DMS153 (cell line): ENCODE results near the gene ODR4.
"Not testable (repeated sequence)": the region's sequence is repeated elsewhere in the genome, so short reads cannot be mapped to it uniquely, and the experiment has no call there.

Experiments
- DNase-seq: peaks from one replicate; lab custom pipeline; 2025; lab: John Stamatoyannopoulos, UW

The ODR4 gene

GRCh38 chr1:186421446-186421845 is 45.8 kb downstream of the ODR4 start:
- DNase-seq = no peak

GRCh38 chr1:186424539-186424938 is 48.9 kb downstream of the ODR4 start:
- DNase-seq = no peak

GRCh38 chr1:186426118-186426517 is 50.5 kb downstream of the ODR4 start:
- DNase-seq = no peak

GRCh38 chr1:186429017-186429416 is 53.4 kb downstream of the ODR4 start:
- DNase-seq = no peak

GRCh38 chr1:186435336-186435735 is 59.7 kb downstream of the ODR4 start:
- peak; percentile 1 for DNase-seq

GRCh38 chr1:186438567-186438966 is 62.9 kb downstream of the ODR4 start:
- no peak for DNase-seq

GRCh38 chr1:186440584-186440983 is 64.9 kb downstream of the ODR4 start:
- peak; percentile 85 for DNase-seq

- DNase-seq = peak; percentile 27
These were observed 67.2 kb downstream of the ODR4 start for GRCh38 chr1:186442651-186443375.

GRCh38 chr1:186443638-186444037 is 68.0 kb downstream of the ODR4 start:
- no peak for DNase-seq

- DNase-seq = no peak
These were observed 70.5 kb downstream of the ODR4 start for GRCh38 chr1:186446152-186446551.

- DNase-seq = no peak
These were observed 79.3 kb downstream of the ODR4 start for GRCh38 chr1:186454981-186455380.

GRCh38 chr1:186456729-186457255 is 81.2 kb downstream of the ODR4 start:
- DNase-seq = no peak

- DNase-seq = not testable (repeated sequence)
These were observed 83.5 kb downstream of the ODR4 start for GRCh38 chr1:186459161-186459560.

GRCh38 chr1:186461014-186461413 is 85.4 kb downstream of the ODR4 start, which contains the start of gene PDC:
Gene PDC (minus strand): TSS chr1:186461114. CDS start chr1:186449459, 11,655 bp downstream.
- no peak for DNase-seq

GRCh38 chr1:186463511-186463910 is 87.9 kb downstream of the ODR4 start:
- DNase-seq = no peak

GRCh38 chr1:186463926-186464325 is 88.3 kb downstream of the ODR4 start:
- no peak for DNase-seq

GRCh38 chr1:186465491-186465890 is 89.9 kb downstream of the ODR4 start:
- not testable (repeated sequence) for DNase-seq

GRCh38 chr1:186465946-186466345 is 90.3 kb downstream of the ODR4 start:
- no peak for DNase-seq
